Omental fat pad (tissue), 4 donors: ENCODE results near the gene LMOD2. TPM values are rescaled to one million over a fixed set of nuclear protein-coding genes. Genes with fewer than 3 reads are reported as not detected.

Experiments
- ATAC-seq: fragments of 150-250 bp; one replicate; pipeline ENCODE4 v1.9.1; 2016; ENCODE audit warnings: mild to moderate bottlenecking, moderate library complexity; ENCODE audit not compliant: low FRiP score
- DNase-seq: peaks from one replicate; pipeline ENCODE4 v3.0.0-alpha.2; 2019; ENCODE audit warnings: low spot score
- CTCF ChIP-seq, 3 donors: fragments of 450-650 bp; IDR thresholded peaks; one replicate each; pipeline ENCODE4 v1.5.1; 2016 to 2017; ENCODE audit warnings: antibody characterized with exemption in 3 of 3, mild to moderate bottlenecking in 3 of 3, moderate library complexity in 2 of 3
- total RNA-seq, 4 donors: library from RNA; depleted of rRNA; stranded (reverse); fragments of >200 nt; gene quantifications; one replicate each; pipeline ENCODE4 v1.1.0, GENCODE V29; 2016

LMOD2 gene
- not detected for total RNA-seq

DNA sequence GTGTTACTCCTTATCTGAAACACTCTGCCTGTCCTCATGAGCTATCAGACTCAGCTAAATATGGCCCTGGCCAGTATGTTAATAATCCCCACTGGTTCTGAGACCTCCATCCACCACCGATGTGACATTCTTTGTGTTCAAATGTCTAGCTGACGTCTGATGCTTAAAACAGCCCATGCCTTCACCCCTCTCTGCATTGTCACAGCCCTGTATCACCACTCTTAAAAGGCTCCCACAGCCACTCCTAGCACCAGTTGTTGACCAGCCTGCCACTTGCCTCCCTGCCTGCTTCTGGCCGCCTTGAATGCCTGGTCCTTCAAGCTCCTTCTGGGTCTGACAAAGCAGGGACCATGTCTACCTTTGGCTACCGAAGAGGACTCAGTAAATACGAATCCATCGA is at the start of gene LMOD2:
TSS of gene LMOD2 (plus strand) at position 253 of the 400 bp plus-strand sequence. CDS start at position 351, 98 bp downstream.
- ATAC-seq: no peak
- no peak for TF ChIP-seq CTCF (IDR thresholded peaks at IDR 0.05)
- DNase-seq: no peak

DNA sequence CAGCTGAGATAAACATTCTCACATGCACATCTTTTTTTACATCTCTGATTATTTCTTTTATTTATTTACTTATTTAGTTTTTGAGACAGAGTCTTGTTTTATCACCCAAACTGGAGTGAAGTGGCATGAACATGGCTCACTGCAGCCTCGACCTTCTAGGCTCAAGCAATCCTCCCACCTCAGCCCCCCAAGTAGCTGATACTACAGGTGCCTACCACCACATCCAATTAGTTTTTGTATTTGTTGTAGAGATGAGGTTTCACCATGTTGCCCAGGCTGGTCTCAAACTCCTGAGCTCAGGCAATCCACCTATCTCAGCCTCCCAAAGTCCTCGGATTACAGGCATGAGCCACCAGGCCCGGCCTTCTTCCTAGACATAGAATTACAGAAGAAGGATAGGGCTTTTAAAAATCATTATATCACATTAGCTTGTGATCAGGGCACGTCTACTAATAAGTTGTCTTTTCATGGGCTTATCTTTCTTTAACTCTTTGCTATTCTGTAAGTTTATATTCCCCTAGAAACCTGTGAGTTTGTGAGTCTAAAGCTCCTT is 48.2 kb upstream of the LMOD2 start:
- DNase-seq (no peak), ATAC-seq (no peak)
- no peak for TF ChIP-seq CTCF (IDR thresholded peaks at IDR 0.05)

- no peak for ATAC-seq
- no peak for TF ChIP-seq CTCF (IDR thresholded peaks at IDR 0.05)
- DNase-seq: no peak
Measured at GRCh38 chr7:123608991-123609882, 46.4 kb upstream of the LMOD2 start.

DNA sequence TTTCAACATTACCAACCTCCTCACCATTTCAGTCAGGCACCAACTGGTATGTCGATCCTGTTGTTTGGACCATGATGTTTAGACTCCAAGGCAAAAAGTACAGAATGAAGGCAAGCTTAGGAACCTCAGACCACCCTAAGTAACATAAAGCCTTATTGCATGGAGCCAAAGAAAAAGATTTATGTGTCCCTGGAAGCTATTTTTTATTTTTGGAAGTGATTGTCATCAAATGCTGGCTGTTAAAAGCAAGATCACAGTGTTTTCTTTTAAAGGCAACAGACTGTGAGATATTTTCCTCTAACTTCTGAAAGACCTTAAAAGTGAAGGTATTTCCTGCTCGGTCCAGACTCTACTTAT is 45.8 kb upstream of the LMOD2 start:
- DNase-seq (no peak), ATAC-seq (no peak)
- TF ChIP-seq CTCF (IDR thresholded peaks at IDR 0.05): no peak

GRCh38 chr7:123612024-123612423 is 43.6 kb upstream of the LMOD2 start:
- no peak for DNase-seq
- no peak for ATAC-seq
- TF ChIP-seq CTCF (IDR thresholded peaks at IDR 0.05): no peak

DNA sequence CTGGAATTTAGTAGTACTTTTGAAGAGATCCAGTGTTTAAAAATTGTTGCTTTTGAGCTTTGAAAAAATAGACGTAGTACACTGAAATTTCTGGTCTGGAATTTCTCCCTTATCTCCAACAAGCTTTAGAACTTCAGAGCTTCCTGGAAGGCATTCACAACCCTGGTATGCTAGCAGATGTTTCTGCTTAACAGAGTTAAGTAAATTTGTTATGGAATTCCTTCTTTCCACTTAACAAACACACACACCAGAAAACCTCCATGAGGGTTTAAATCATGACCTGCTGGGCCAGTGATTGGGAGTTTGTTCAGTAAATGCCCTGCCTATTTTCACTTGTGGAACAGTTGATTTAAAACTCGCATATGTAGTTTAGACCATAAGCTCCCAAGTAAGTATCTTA is 40.3 kb upstream of the LMOD2 start:
- DNase-seq (no peak), ATAC-seq (no peak)
- no peak for TF ChIP-seq CTCF (IDR thresholded peaks at IDR 0.05)

- ATAC-seq: no peak
- TF ChIP-seq CTCF (IDR thresholded peaks at IDR 0.05): no peak
- DNase-seq: no peak
Measured at GRCh38 chr7:123616223-123616622, 39.4 kb upstream of the LMOD2 start.
